ENCODE measurements around the gene FAM184B. TPM values are rescaled to one million over a fixed set of nuclear protein-coding genes. Genes with fewer than 3 reads are reported as not detected.
A peak's percentile ranks its signal among the peaks of the same experiment; 100 is the strongest.
"Not testable (repeated sequence)": the region's sequence is repeated elsewhere in the genome, so short reads cannot be mapped to it uniquely, and the experiment has no call there.

The FAM184B gene
- total RNA-seq, 1 experiment from 2014 or later, result 0.08 TPM

DNA sequence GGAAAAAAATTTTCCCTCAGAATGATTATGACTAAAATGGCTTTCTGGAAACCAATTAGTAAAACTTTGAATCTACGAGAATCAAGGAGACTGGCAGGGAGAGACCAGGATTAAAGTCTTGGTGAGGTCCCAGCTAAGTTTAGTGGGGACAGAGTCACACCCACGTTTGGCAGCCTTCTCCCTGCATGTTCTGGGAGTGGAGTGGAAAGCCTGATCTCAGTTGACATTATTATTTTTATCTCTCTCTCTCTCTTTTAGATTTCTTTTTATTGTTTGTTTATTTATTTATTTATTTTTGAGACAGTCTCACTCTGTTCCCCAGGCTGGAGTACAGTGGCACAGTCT lies 99.2 kb downstream of the FAM184B start:
- DNase-seq (ENCODE audit: low spot score), result no peak

DNA sequence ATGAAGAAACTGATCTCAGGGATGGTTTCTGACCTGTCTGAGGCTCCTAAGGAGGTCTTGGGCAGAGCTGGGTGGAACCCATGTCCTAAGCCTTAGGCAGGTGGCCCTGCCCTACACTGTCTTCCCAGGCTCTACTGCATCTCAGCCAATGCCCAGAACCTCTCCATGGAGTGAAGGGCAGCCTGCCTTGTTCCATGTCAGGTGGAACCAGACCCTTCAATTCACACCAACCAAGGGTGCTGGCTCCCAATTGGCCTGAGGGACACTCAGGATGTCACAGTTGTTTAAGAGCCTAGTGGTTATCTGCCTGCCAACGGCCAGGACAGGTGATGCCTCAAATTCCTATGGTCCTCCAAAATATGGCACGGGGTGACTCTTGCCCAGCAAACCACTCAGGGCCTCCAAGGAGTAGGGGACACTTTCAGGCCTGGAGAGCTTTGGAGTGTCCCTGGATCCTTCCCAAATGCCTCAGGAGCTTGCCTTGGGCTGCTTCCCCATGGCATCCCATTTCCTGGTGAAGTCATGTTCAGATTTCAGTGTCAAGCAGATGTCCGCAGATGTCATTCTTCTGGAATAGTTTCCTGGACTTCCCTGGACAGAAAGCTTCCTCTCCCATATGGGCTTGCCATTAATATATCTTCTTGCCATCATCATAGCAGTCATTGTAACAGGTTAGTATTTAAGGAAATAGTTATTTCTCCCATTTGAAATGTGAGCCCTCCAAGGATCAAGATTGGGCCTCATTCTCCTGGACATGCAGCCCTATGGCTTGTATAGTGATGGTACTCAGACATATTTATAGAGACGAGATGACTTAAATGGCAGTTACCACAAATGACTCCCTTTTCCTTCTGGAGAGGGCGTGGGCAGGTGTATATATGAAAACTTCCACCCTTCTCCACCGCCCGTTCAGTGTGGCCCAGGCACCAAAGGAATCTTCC lies 99.9 kb downstream of the FAM184B start:
- DNase-seq (ENCODE audit: low spot score), result no peak

DNA sequence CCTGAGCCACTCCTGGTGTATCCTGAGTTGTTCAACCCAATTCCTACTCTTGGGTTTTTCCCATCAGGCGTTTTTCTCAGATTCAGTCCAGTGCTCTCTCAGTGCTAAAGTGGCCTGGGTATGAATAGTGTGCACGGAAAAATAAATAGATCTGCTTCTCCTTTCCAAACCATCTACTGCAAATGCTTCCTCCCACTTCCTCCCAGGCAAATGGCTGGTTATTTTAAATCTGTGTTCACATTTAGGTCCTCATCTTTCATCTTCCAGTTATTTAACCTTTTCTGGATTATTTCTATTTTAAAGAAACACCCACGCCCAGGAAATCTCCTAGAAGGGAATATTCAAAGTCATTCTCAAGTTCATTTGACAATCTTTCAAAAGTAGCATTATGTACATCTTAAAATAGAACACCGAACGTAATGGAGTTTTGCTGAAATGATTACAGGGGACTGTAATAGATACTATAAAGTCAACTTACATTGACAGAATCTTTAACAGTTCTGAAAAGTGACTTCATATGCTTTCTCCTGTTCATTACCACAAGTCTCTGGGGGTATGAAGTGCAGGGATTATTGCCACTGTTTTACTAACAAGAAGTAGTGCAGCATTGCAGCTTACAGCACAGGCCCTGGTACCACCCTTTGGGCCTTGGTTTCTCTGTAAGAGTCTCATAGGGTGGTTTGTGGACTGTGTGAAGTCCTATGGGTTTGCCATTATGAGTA lies 100.7 kb downstream of the FAM184B start:
- no peak for DNase-seq (ENCODE audit: low spot score)

DNA sequence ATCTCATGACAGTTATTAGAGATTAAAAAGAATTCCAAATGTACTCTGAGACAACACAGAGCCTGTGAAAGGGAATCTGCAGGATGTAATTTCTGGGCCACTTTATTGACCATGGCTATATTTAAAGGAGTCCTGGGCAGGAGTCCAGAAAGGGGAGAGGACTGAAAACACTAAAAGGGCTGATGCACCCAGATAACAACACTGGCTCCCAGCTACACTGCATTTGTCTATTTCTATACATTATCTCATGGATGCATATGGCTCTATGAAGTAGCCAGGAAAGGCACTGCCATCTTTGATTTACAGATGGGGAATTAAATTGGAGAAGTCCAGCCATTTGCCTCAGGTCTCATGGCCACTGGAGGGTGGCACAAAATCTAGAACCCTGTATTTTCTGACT lies 111.0 kb downstream of the FAM184B start:
- no peak for DNase-seq (ENCODE audit: low spot score)

DNA sequence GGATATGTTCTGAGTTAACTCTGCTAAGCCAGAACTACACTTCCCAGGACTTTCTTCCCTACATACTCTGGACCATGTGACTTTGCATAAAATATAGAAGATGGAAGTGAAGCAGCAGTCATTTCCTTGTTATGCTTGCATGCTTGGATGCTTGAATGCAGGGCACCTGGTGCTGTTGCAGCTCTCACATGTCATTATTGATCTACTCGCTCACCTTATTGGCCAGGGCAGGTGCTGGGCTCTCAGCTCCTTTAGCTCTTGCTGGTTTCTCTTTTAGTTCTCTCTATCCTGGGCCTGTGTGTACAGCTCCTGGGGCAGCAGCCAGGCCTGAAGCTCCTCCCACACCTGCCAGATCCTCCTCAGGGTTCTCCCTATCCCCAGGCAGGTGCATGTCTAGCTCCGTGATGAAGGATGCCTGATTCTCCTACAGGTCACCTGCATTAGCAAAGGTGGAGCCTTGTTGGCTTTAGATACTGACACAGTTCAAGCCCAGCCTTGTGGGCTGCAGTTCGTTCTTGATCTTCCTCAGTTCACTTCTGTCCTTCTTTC lies 113.7 kb downstream of the FAM184B start:
- no peak for DNase-seq (ENCODE audit: low spot score)

DNA sequence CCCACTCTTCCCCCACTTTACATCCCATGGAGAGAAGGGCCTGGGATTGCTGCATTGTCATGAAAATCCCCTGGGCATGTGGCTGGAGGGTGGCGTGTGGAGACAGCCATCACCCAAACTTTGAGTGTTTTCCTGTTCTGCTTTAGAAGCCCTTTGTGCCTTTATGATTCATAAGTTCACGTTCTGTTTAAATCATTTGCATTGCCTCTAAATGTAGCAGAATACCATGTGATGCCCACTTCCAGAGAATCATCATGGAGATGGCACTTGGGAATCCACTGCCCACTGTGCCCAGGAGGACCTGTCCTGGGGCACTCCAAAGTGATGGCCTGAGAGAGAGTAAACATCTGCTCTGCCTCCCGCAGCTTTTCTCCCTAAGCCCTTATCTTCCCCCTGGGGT lies 114.2 kb downstream of the FAM184B start:
- DNase-seq (ENCODE audit: low spot score), result no peak

DNA sequence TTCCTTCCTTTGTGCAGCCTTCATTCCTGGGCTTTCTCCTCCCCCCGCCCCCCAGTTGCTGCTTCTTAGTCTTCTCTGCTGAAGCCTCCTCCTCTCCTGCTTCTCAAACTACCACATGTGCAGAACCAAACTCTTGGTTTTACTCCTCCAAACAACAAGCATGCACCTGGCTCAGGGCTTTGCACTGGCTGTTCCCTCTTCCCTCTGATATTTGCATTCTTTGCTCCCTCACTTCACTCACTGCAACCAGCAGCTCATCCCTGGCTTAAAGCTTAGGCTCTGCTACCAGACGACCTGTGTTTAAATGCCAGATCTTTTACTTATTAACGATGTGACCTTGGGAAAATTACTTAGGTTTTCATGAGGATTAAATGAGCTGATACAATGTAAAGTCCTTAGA lies 115.6 kb downstream of the FAM184B start:
- no peak for DNase-seq (ENCODE audit: low spot score)

DNA sequence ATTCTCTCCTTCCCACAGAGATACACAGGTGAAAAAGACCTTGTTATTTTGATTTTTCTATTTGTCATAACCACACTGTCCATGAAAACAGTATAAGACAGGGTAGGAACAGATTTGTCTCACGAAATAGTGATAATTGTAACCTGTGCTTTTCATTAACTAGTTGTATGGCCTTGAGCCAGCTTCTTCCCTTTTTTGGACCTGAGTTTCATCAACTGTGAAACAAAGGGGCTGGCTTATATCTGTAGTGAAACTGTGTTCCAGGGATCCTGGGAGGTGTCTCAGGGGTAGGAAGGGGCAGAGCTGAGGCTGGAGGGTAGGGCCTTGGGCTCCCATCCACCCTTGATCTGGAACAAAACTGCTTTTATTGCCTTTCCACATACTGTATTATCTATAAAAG lies 116.1 kb downstream of the FAM184B start:
- no peak for DNase-seq (ENCODE audit: low spot score)

DNA sequence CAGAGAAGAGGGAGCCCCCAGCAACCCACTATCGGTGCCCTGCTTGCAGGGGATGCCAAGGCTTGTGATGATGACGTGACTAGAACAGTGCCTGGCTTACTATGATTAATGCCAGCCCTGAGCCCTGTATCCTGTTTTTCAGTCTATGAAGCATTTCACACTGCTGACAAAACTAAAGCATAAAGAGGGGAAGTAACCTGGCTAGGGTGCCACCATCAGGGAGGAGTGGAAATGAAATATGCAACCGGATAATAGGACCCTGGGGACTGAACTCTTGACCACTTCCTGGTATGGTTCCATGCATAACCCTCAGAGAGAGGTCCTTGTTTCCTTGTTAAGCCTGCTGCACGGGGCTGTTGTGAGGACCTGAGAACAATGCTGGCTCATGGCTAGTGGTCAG lies 116.7 kb downstream of the FAM184B start:
- DNase-seq (ENCODE audit: low spot score), result peak; percentile 27

DNA sequence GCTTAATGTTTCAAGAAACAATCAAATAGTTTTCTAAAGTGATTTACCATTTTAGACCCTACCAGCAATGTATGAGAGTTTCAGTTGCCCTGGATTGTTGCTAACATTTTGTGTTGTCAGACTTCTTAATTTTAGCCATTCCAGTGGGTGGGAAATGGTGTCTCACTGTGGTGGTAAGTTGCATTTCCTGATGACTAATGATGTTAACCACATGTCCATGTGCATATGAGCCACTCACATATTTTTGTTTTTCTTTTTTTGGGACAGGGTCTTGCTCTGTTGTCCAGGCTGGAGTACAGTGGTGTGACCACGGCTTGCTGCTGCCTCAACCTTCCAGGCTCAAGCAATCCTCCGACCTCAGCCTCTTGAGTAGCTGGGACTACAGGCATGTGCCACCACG lies 118.7 kb downstream of the FAM184B start:
- peak; percentile 30 for DNase-seq (ENCODE audit: low spot score)

DNA sequence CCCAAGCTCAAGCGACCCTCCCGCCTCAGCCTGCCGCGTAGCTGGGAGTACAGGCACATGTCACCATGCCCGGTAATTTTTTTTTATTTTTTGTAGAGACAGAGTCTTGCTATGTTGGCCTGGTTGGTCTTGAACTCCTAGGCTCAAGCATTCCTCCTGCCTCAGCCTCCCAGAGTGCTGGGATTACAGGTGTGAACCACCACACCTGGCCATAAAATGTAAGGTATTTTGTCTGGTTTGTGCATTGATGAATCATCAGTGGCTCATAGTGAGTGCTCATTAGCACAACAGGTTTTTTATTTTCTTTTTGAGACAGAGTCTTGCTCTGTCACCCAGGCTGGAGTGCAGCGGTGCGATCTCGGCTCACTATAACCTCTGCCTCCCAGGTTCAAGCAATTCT lies 122.2 kb downstream of the FAM184B start:
- not testable (repeated sequence) for DNase-seq (ENCODE audit: low spot score)

DNA sequence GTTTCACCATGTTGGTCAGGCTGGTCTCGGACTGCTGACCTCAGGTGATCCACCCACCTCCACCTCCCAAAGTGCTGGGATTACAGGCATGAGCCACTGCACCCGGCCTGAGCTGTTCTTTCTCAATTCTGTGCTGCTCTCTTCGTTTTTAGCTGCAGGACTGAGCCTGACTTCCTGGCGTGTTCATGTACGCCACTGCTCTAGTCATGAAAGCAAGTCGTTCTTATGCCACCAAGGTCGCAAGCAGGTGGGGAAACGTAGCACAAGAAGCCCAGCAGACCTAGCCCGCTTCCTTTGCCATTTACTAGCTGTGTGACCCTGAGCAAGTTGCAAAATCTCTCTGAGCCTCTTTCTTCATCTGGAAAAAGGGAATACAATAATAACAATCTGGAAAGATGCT lies 123.6 kb downstream of the FAM184B start:
- DNase-seq (ENCODE audit: low spot score), result no peak

DNA sequence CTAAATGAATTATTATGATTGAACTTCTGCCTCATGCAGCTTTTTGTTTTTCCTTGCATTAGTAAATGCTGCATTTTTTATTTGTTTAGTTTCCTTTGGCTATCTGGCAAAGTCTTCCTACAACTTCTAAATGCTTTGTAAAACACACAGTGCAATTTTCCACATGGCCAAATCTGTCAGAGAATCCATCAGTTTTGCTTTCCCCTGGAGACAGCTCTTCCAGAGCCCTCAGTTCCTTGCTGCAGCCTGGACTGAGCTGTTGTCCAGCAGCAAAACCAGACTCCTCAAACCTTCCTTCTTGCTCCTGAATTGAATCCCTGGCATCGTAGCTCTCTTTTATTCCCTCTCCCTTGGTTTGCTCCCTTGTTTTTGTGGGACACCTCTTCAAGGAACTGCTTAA lies 124.3 kb downstream of the FAM184B start:
- no peak for DNase-seq (ENCODE audit: low spot score)

DNA sequence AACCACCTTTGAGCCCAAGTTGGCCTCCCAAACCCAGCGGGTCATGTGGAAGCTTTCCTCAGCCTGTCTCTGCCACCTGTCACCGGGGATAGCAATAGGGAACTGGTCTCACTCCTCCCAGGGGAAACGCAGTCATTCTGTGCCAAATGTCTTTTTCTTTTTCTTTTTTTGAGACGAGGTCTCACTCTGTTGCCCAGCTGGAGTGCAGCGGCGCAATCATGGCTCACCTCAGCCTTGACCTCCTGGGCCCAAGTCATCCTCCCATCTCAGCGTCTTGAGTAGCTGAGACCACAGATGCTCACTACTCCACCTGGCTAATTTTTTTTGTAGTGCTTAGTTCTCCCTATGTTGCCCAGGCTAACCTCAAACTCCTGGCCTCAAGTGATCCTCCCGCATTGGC lies 126.7 kb downstream of the FAM184B start:
- no peak for DNase-seq (ENCODE audit: low spot score)

DNA sequence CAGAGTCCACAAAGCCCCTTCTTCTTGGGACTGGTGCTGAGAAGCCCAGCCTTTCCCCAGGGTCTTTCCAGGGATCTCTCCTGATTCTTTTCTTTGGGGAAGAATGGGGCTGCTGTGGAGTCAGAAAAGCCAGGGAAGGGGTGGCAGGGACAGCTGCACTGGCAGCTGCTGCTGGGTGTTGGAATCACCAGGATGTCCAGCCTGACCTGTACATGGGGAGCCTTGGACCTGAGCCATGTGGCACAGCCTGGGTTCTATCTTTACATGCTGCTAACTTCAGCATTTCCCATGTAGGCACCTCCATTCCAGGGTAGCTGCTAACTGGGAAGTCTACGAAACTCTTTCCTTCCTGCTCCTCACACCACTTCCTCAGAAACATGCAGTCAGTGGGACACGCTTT lies 131.0 kb downstream of the FAM184B start:
- DNase-seq (ENCODE audit: low spot score), result no peak

DNA sequence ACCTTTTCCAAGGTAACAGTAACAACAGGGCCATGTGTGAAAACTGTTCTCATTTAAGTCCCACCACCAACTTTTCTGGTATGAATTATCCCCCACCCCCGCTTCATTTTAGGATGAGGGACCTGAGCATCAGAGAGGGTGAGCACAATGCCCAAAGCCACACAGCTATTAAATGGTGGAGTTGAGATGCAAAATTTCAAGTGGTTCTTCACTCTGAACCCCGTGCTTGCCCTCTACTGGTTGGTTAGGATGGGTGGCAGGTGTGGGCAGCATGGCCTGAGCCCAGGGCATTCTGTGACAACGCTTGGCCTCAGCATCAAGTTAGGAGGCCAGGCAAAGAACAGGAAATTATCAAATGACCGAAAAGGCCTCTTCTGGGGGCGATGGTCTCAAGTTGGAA lies 133.5 kb downstream of the FAM184B start:
- DNase-seq (ENCODE audit: low spot score), result no peak

DNA sequence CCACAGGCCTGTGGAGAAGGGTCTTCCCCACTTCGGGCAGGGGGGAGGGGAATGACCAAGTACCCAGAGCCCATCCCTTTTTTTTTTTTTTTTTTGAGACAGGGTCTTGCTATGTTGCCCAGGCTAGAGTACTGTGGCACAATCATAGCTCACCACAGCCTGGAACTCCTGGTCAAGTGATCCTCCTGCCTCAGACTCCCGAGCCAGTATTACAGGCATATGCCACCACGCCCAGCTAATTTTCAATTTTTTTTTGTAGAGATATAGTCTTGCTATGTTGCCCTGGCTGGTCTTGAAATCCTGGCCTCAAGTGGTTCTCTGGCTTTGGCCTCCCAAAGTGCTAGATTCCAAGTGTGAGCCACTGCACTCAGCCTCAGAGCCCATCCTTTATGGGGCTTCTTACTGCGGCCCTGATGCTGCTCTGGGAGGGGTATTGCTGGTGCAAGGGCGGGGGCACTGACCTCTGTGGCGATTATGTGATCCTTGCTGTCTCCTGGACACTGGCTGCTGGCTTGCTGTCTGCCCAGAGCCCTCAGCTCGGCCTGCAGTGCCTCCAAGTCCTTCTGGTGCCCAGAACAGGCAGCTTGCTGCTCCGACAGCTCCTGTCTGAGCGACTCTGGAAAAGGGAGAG lies 134.1 kb downstream of the FAM184B start:
- no peak for DNase-seq (ENCODE audit: low spot score)

DNA sequence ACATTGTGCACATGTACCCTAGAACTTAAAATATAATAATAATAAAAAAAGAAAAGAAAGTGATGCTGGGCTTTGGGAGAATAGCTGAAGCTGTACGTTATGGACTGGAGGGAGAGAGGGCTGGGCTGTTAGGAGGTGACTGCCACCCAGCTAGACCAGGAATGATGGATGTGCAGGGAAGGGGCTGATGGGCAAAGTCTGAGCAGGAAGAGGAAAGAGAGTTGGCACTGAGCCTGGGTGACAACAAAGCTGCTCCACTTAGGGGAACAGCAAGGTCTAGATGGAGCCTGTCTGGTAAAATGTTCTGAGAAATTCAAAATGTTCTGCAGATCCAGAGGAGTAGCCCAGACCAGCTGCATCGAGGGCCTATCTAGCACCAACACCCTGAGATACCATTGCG lies 134.7 kb downstream of the FAM184B start:
- no peak for DNase-seq (ENCODE audit: low spot score)

DNA sequence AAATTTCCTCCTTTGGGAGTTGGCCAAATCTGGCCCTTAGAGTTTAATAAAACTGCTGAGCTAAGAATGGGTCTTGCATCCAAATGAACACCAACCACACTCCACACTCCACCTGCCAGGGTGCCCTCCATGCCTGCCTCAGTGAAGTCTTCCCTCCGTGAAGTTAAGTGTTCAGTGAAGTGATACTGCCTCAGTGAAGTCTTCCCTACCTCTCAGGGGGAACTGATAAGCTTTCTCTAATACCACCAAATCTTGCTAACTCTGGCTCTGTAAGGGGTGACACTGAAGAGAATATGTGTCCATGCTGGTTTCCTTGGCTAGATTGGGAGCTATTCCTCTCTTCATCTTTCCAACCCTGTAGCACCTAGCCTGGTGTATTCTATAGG lies 139.0 kb downstream of the FAM184B start:
- DNase-seq (ENCODE audit: low spot score), result no peak

DNA sequence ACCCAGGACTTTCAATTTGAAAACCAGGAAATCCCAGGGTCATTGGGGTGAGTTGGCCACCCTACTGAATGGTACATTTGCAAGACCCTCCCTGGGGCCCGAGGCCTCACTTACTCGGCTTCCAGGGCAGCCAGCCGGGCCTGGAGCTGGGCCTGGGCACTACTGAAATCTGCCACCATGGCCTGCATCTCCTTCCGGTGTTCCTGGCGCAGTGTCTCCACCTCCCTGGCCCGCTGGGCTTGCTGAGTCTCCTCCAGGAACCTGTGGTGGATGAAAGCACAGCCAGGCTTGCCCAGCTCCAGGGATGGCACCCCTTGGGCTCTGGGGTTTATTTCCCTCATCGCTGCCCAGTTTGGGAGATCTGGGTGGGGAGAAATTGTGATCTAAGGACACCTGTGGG lies 142.3 kb downstream of the FAM184B start:
- DNase-seq (ENCODE audit: low spot score), result no peak

DNA sequence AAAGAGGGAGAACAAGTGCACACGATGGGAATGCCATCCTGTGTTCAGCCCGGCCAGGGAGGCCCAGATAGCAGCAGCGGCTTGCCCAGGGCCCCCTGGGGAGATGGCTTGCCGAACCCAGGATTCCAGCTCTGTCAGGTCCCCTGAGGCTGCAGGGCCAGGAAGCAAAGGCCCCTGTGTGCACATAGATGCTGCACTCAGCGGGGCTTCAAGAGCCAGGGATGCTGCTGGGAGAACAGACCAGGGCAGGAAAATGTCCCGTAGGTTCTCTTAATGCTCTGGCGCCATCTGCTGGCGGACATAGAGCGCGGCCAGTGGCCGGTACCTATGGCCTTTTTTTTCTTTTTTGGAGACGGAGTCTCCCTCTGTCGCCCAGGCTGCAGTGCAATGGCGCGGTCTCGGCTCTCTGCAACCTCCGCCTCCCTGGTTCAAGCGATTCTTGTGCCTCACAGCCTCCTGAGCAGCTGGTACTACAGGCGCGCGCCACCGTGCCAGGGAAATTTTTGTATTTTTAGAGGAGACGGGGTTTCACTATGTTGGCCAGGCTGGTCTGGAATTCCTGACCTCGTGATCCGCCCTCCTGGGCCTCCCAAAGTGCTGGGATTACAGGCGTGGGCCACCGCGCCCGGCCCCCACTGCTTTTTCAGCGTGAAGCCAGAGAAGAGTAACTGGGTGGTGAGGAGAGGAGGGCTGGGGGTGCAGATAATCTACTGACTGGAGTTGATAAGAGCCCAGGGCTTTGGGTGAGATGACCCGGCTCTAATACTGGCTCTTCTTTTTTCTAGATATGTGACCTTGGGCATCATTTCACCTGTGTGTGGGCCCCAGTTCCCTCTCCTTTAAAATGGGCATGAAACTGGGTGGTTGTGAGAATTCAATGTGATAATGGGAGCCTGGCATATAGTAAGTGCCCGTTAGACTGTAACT lies 144.5 kb downstream of the FAM184B start:
- DNase-seq (ENCODE audit: low spot score), result peak; percentile 69

DNA sequence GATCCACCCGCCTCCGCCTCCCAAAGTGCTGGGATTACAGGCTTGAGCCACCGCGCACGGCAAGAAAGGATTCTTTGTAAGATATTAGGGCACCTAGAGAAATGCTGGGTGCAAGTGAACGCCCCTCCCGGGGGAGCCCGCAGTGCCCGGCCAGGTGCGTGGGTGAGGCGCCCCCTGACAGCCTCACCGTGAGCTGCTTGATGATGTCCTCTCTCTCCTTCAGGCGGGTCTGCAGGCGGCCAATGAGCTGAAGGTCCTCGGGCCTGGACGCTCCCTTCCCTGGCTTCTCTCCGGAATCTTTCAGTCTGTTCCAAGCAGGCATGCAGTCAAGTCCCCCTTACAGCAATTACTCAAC lies 145.1 kb downstream of the FAM184B start:
- no peak for DNase-seq (ENCODE audit: low spot score)

All from H4 (cell line).